SKM-1 (cell line): ENCODE measurements around the gene UBE2R2.
"Not testable (repeated sequence)": the region's sequence is repeated elsewhere in the genome, so short reads cannot be mapped to it uniquely, and the experiment has no call there.

Source experiments
- DNase-seq: peaks from one replicate; lab custom pipeline; 2025; ENCODE audit not compliant: unreplicated experiment; lab: John Stamatoyannopoulos, UW

Gene UBE2R2

DNA sequence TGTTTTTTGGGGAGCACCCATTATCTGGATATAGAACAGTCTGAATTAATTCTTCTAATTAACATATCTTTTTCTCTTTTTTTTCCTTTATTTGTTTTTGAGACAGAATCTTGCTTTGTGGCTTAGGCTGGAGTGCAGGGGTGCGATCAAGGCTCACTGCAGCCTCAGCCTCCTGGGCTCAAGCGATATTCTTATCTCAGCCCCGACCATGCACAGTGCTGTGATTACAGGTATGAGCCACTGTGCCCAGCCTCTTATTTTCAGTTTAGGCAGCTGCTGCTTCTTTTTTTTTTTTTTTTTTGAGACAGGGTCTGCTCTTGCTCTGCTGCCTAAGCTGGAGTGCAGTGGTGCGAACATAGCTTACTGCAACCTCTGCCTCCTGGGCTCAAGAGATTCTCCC is 20.2 kb downstream of the UBE2R2 start:
- DNase-seq, result no peak

DNA sequence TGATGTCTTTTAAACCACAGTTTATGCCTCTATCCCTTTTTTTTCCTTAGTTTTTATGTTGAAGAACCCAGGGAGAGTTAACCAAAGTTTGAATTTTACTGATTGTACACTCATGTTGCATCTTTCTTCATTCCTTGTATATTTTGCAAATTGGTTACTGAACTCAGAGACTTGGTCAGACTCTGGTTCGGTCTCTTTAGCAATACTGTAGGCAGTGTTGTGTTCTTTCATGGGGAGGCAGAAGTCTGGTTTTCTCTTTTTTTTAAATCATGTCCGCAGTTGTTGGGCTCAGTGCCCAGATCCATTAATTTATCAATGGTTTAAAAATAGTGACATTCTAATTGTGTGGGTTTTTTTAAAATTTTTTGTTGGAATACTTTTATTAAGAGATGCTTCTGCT is 23.4 kb downstream of the UBE2R2 start:
- DNase-seq, result no peak

DNA sequence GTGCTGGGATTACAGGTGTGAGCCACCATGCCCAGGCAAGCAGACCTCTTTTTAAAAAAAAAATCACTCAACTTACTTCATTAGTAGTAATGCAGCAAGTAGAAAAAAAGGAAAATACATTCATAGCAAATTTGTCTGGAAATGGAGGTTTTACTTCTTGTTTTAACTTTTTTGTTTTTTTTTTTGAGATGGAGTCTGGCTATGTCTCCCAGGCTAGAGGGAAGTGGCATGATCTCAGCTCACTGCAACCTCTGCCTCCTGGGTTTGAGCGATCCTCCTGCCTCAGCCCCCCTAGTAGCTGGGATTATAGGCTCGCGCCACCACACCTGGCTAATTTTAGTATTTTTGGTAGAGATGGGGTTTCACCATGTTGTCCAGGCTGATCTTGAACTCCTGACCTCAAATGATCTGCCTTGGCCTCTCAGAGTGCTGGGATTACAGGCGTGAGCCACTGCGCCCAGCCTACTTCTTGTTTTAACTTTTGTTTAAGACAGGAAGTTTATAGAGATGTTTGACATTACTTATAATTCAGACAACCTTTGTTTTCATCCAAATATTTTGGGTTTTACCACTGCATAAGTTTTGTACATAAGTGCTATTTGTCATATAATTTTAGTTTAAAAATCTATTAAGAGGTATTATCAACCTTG is 26.5 kb downstream of the UBE2R2 start:
- DNase-seq, result no peak

DNA sequence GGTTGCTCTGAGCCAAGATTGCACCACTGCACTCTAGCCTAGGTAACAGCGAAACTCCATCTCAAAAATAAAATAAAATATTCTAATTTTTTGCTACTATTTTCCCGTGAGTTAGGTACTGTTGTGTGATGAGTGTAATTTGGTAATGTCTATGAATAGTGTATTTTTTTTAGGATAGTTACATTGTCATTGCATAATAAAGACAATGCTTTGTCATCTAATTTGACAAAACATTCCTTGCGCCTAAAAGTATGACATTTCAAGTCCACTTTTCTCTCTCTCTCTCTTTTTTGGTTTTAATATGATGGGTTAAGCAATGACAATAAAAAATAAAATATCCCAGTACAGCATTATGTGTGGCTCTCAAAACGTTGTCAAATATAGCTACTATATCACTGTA is 29.3 kb downstream of the UBE2R2 start:
- no peak for DNase-seq

DNA sequence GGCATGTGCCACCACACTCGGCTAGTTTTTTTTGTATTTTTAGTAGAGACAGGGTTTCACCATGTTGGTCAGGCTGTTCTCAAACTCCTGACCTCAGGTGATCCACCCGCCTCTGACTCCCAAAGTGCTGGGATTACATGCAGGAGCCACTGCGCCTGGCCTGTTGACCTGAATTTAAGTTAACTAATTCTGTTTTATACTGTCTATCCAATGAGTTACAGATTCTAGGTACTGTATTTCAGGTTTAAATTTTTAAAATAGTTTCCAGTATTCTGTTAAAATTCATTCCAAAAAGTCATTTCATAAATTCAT is 30.9 kb downstream of the UBE2R2 start:
- DNase-seq, result not testable (repeated sequence)

DNA sequence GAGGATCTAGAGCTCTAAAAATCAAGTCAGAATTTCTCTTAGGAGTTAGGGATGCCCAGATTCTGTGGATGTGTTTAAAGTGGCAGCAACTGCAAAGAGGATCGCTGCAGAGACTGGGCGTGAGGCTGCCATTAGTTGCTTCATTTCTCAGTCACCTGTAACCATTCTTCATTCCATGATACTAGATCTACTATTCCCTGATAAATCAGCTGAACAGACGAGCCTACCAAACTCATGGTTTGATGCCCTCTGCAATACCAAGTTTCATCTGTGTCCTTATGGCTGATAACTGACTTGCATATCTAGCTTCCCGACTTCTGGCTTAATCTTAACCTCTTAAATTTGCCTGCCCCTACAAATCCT is 33.3 kb downstream of the UBE2R2 start:
- no peak for DNase-seq

DNA sequence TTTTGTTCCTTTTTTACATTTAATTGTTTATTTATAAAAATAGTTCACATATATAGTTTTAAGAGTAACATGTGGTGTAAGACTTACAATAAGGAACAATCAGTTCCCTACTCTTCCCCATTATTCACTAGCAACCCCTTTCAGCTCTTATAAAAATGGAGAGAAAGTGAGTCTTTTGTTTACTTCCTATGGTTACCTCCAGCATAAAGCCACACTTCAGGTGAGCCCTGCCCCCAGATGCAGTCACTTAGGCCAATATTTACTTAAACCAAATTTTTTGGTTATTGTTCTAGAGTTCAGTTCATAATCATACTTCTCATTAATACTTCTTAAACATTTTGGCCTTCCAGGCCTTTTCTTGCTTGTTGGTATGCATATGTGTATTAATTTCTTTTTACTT is 33.7 kb downstream of the UBE2R2 start:
- no peak for DNase-seq

DNA sequence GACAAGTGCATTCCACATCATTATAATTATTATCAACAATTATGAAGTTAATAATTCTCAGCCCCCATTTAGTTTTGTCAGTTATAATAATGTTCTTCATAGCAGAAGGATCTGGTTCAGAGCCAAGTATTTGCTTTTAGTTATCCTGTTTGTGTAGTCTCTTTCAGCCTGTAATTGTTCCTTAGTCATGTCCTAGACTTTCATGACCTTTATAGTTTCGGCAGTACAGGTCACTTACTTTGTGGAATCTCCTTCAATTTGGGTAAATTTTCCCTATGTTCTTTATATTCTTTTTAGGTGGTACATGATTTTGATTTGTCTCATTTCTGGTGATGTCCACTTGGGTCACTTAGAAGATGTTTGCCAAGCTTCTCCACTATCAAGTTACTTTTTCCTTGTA is 34.3 kb downstream of the UBE2R2 start:
- DNase-seq, result no peak

DNA sequence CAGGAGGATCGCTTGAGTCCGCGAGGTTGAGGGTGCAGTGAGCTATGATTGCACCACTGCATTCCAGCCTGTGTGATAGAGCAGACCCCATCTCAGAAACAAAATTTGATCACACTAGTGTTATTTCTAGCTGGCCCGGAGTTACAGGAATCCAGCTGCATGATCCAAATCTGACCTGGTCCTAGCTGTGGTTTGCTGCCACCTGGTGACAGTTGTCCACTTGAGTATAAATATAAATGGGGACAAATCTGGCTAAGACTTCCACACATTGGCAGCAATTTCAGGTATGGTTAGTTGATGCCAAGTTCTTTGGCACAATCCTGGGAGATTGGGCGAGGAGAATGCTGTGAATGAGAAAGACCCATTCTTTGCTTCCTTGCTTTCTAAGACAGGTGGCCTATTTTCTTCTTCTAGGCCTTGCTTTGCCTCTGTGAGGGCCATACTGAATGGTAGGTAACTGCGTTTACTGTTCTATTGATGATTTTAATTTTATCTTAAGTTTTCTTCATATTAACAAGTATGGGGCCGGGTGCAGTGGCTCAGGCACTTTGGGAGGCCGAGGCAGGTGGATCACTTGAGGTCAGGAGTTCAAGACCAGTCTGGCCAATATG is 35.4 kb downstream of the UBE2R2 start:
- DNase-seq, result no peak

DNA sequence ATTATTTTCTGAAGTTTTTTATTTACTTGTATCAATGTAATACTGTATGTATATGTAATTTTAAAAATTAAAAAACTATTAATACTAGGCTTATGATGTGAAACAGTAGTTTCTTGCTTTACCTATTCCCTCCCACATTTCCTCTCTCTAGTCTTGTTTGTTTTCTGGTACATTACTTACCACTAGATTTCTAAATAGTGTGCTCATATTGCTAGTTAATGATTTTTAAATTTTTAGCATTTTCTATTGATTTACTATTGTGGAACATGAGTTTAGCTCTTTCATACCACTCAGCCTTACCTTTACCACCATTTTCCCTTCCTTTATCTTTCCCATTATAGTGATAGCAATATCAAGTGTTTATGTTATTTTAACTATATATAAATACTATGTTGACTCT is 39.3 kb downstream of the UBE2R2 start:
- DNase-seq, result no peak

DNA sequence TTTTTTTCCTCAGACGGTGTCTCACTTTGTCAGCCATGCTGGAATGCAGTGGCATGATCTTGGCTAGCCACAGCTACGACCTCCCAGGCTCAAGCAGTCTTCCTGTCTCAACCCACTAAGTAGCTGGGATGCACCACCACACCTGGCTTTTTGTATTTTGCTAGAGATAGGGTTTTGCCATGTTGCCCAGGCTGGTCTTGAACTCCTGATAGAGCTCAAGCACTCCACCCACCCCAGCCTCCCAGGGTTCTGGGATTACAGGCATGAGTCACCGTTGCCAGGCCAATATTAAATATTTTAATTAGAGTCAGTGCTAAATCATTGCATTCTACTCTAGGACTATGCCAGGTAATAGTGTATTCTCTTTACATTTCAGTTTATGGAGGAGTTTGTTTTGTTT is 41.5 kb downstream of the UBE2R2 start:
- DNase-seq, result no peak

DNA sequence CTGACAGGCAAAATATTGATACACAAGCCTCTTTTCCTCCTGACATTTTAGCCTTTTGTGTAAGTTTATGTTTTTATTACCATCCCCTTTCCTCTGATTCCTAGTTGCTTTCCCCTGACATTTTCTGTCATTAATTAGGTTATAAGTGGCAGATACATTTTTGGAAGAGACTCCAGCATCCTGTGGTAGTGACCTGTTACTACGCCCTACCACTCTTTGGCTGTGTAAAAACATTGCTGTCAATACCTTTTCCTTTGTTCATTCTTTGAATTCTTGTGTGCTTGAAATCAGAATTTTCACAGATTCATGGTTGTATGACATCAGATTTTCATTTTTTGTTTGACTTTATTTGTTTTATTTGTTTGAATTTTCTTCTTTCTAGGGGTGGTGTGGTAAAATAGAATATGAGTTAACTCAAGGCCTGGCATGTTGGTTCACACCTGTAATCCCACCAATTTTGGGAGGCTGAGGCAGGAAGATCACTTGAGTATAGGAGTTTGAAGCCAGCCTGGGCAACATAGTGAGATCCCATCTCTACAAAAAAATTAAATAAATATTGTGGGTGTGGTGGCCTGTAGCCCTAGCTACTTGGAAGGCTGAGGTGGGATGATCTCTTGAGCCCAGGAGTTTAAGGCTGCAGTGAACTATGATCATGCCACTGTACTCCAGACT is 43.4 kb downstream of the UBE2R2 start:
- DNase-seq, result no peak

DNA sequence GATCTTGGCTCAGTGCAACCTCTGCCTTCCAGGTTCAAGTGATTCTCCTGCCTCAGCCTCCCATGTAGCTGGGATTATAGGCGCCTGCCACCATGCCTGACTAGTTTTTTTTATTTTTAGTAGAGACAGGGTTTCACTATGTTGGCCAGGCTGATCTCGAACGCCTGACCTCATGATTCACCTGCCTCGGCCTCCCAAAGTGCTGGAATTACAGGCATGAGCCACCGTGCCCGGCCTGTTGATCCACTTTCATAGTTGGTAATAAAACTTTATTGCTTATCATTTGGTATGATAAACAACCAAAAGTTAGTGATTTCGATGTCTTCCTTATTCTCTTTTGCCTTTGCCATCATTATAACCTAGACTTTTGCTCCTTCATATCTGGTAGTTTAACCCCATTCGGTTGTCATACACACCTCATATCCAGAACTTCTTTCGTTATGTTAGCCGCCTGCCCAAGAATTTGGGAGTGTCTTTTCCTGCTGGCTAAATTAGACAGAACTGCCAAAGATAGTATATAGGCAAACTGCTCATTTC is 45.0 kb downstream of the UBE2R2 start:
- DNase-seq, result no peak

DNA sequence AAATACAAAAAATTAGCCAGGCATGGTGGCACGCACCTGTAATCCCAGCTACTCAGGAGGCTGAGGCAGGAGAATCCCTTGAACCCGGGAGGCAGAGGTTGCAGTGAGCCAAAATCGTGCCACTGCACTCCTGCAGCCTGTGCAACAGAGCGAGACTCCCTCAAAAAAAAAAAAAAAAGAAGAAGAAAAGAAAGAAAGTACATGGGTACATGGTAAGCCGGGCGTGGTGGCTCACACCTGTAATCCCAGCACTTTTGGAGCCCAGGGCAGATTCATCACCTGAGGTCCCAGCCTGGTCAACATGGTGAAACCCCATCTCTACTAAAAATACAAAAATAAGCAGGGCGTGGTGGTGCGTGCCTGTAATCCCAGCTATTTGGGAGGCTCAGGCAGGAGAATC is 46.1 kb downstream of the UBE2R2 start:
- not testable (repeated sequence) for DNase-seq

DNA sequence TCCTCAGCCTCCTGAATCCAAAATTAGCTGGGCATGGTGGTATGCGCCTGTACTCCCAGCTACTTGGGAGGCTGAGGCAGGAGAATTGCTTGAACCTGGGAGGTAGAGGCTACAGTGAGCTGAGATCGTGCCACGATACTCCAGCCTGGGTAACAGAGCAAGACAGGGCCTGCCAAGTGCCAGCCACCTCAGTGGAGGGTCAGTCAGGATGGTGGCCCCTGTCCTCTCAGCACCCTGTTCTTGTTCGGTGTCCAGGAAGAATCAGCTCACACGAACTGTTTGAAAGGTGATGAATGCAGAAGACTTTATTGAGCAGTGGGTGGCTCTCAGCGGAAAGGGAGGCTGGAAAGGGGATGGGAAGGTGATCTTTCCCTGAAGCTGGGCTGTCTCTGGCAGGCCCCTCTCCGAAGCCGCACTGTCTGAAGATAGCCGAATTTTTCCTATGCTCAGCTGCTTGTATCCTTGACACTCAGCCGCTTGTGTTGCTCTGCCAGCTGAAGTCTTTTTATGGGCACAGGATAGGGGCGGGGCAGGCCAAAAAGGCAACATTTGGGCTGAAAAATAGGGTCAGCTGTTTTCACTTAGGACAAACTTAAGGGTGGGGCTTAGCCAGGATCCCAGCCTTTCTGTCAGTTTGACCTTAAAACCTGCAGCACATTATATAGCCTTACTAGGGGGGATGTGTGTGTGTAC is 50.9 kb downstream of the UBE2R2 start:
- DNase-seq, result no peak

DNA sequence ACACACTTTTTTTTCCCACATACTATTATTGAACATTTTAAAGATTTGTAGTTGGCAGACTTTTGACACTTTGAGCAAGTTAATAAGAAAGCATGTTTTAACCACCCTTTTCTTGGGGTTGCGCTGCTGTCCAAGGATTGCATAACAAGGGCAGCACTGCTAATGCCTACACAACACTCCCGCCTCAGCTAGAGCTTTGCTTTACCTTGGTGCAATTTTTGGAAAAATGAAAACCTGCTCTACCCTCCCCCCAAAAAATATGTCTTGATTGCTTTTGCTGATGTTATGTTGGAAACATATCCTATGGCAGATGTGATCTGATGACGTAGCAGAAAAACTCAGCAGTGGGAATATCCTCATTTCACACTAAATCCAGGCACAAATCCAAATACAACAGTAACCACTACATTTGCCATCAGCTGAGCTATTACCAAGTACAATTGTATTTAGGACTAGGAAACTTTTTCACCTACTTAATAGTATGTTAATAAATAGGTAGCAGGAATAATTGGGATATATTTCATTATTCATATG is 51.5 kb downstream of the UBE2R2 start:
- no peak for DNase-seq

DNA sequence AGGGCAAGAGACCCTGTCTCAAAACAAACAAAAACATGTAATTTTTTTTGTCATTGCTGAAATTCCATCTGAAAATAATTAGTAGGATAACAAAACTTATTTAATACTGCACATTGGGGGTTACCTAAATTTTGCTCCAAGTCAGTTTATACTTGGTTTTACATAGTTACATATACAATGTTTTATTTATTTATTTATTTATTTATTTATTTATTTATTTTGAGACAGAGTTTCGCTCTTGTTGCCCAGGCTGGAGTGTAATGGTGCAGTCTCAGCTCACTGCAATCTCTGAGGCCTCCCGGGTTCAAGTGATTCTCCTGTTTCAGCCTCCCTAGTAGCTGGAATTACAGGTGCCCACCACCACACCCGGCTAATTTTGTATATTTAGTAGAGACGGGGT is 52.3 kb downstream of the UBE2R2 start:
- not testable (repeated sequence) for DNase-seq

DNA sequence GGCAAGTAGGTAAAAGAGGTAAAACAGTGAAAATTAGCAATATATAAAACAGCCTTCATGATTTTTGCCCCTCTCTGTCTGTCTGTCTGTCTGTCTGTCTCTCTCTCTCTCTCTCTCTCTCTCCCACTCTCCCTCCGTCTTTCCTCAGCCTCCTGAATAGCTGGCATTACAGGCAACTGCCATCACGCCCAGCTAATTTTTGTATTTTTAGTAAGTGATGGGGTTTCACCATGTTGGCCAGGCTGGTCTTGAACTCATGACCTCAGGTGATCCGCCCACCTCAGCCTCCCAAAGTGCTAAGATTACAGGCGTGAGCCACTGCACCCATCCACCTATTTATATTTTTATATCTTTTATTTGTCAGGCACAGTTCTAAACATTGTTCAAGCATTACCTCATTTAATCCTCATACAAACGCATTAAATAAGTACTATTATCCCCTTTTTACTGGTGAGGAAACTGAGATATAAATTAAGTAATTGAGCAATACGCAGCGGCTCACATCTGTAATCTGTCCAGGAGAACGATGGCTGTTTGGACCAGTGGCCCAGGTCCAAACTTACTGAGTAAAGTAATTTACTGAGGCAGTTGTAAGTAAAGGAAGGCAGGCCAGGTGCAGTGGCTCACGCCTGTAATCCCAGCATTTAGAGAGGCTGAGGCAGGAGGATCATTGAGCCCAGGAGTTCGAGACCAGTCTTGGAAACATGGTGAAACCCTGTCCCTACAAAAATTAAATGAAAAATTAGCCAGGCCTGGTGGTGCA is 60.9 kb downstream of the UBE2R2 start:
- no peak for DNase-seq

DNA sequence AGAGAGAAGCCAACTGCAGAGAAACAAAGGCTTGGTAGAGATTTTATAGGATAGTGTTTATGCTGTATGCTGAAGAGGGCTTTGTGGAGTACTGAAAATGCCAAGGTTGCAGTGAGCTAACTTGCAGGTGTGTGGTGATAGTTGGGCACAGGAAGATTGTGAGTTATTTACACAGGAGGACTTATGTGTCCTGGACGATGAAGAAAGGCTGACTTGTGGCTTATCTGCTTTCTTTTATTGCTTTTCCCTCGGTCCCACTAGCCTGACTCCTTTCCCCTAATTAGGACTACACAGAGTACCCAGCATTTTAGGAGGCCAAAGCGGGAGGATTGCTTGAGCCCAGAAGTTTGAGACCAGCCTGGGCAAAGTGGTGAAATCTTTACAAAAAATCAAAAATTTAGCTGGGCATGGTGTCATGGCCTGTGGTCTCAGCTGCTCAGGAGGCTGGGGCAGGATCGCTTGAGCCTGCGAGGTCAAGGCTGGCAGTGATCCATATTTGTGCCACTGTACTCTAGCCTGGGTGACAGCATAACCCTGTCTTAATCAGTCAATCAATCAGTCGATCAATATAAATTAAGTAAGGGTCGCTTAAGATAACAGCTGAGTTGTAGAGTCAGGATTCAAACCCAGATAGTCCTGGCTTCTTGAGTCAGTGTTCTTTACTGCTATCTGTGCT is 61.9 kb downstream of the UBE2R2 start:
- no peak for DNase-seq
